ENCODE data around the gene ALOX15.

- TF ChIP-seq ZNF274 (IDR thresholded peaks at IDR 0.05; ENCODE audit: low read depth, low read length) = no peak
- no peak for TF ChIP-seq YY1 (IDR thresholded peaks at IDR 0.05; ENCODE audit: insufficient read depth, insufficient read length)
Observed at GRCh38 chr17:4593021-4593421, 48.5 kb downstream of the ALOX15 start.
